Measurements from ENCODE around the gene HAO1. TPM values are rescaled to one million over a fixed set of nuclear protein-coding genes. Genes with fewer than 3 reads are reported as not detected.
"Not testable (repeated sequence)": the region's sequence is repeated elsewhere in the genome, so short reads cannot be mapped to it uniquely, and the experiment has no call there.

HAO1 gene
- total and polyA plus RNA-seq, 10 donors = not detected

DNA sequence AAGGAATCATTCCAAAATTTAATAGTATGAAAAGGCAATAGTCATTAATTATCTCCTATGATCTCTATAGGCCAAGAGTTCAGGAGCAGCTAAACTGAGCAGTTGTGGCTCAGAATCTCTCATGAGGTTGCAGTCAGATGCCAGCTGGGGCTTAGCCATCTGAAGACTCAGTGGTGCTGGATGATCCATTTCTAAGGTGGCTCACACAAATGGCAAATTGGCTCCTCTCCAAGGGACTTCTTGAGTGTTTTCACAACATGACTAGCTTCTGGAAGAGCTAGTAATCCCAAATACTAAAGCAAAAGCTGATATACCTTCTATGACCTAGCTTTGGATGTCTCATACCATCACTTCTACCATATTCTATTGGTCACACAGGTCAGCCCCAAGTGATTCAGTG, 104.2 kb downstream of the HAO1 start:
- TF ChIP-seq, protein P1, sequence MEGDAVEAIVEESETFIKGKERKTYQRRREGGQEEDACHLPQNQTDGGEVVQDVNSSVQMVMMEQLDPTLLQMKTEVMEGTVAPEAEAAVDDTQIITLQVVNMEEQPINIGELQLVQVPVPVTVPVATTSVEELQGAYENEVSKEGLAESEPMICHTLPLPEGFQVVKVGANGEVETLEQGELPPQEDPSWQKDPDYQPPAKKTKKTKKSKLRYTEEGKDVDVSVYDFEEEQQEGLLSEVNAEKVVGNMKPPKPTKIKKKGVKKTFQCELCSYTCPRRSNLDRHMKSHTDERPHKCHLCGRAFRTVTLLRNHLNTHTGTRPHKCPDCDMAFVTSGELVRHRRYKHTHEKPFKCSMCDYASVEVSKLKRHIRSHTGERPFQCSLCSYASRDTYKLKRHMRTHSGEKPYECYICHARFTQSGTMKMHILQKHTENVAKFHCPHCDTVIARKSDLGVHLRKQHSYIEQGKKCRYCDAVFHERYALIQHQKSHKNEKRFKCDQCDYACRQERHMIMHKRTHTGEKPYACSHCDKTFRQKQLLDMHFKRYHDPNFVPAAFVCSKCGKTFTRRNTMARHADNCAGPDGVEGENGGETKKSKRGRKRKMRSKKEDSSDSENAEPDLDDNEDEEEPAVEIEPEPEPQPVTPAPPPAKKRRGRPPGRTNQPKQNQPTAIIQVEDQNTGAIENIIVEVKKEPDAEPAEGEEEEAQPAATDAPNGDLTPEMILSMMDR (IDR thresholded peaks at IDR 0.05 in 8 of 11, conservative IDR thresholded peaks at IDR 0.05 in 3 of 11) = no peak
- no peak for TF ChIP-seq POLR2AphosphoS5 (IDR thresholded peaks at IDR 0.05)
- no peak for TF ChIP-seq POLR2A (IDR thresholded peaks at IDR 0.05)
- Histone ChIP-seq H3K36me3 (no peaks in the 10 kb centered on the region), H3K27me3 (replicated peaks in 1 of 7) (no peaks in the 10 kb centered on the region), H3K4me1 (no peaks in the 10 kb centered on the region), H3K9me3 (peaks cover 0 to 21% (median 10%) of the 10 kb centered on the region in 8 donors), H3K4me3 (no peak overlapping the region), H3K27ac (no peak overlapping the region)
- intact Hi-C loops (cut with DNase I; ENCODE audit: low total_unique reads) = no loop called here
- DNase-seq = no peak

DNA sequence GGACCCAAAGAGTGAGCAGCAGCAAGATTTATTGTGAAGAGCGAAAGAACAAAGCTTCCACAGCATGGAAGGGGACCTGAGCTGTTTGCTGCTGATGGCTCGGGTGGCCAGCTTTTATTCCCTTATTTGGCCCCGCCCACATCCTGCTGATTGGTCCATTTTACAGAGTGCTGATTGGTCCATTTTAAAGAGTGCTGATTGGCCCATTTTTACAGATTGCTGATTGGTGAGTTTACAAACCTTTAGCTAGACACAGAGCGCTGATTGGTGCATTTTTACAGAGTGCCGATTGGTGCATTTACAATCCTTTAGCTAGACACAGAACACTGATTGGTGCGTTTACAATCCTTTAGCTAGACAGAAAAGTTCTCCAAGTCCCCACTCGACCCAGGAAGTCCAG, 105.8 kb downstream of the HAO1 start:
- H3K27me3 ChIP-seq (replicated peaks in 1 of 7); H3K4me3 ChIP-seq; DNase-seq; intact Hi-C loops (cut with DNase I; ENCODE audit: low total_unique reads); H3K27ac ChIP-seq; H3K4me1 ChIP-seq; H3K36me3 ChIP-seq: not testable (repeated sequence)
- WGBS, 5 donors = 71 to 85% (median 79%) methylated on average over 7 of the region's 7 CpGs
- peaks cover 0 to 21% (median 10%) of the 10 kb centered on the region in 8 donors for H3K9me3 ChIP-seq

Small RNA genes within 50 kb of the gene (small RNA-seq; reads per million reads assigned to genes)
- 0 reads per million in 4 donors for gene AL021879.1

Other genes starting within 250 kb of the HAO1 start
- gene TMX4, start 79.3 kb upstream of the HAO1 start, total RNA-seq = 10 to 100 TPM; 27.2 to 56.3 (median 47.1) TPM
- gene TMX4, start 79.3 kb upstream of the HAO1 start, polyA plus RNA-seq = 1 to 10 TPM; 7.5 to 9.6 (median 8.3) TPM
- gene PLCB1, start 191.8 kb upstream of the HAO1 start, total RNA-seq = 10 to 100 TPM; 14.8 to 33.7 (median 18.7) TPM
- 1 to 10 TPM; 1.0 to 2.8 (median 1.2) TPM for gene PLCB1, start 191.8 kb upstream of the HAO1 start, polyA plus RNA-seq